Right lobe of liver (tissue), 4 donors: Measurements from ENCODE around the gene MALL.

Source experiments
- POLR2A ChIP-seq: fragments of 450-650 bp; IDR thresholded peaks from one replicate; pipeline ENCODE4 v1.6.1; 2017; ENCODE audit warnings: antibody characterized with exemption, mild to moderate bottlenecking
- TF ChIP-seq, protein P1 (sequence below), 4 donors: fragments of 200-600 bp in 3 of 4; fragments of 450-650 bp in 1 of 4; IDR thresholded peaks; one replicate each; pipeline versions ENCODE4 v1.5.1 to v1.8.0; 2016 to 2022; ENCODE audit warnings: antibody characterized with exemption in 4 of 4, mild to moderate bottlenecking in 2 of 4
- donor health status: DM: no; HTN: no; CAD: no.
- donor health status: DM: no; HTN: no; CAD: no.
- donor health status: DM: no; HTN: yes; CAD: no.

DNA sequence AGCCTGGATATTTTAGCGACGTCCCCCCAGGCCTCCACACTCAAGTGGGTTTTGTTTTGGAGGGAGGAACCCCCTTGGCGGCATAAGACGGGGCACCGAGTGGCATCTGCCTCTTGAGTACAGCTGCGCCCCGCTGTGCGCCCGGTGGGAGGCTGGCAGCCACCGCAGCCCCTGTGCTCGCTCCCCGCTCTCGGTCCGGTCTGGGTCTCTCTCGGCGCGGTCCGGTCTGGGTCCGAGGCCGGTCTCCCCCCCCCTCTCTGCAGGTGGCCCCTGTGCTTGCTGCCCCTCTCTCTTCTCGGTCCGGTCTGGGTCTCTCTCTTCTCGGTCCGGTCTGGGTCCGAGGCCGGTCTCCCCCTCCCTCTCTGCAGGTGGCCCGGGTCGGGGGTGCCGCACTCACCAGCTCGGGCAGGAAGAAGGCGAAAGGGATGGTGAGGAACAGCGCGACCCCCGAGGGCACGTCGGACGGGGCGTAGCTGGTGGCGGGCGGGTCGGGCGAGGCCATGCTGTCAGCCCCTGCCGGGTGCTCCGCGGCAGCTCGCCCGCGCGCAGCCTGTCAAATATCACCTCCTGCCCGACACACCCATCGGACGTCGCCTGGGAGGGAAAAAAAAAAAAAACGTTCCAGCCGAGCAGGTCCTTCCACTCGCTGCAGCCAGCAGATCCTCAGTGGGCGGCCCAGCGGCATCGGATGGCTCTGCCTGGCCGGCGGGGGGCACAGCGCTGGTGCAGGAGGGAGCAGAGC lies at the start of gene MALL:
- TF ChIP-seq, protein P1, sequence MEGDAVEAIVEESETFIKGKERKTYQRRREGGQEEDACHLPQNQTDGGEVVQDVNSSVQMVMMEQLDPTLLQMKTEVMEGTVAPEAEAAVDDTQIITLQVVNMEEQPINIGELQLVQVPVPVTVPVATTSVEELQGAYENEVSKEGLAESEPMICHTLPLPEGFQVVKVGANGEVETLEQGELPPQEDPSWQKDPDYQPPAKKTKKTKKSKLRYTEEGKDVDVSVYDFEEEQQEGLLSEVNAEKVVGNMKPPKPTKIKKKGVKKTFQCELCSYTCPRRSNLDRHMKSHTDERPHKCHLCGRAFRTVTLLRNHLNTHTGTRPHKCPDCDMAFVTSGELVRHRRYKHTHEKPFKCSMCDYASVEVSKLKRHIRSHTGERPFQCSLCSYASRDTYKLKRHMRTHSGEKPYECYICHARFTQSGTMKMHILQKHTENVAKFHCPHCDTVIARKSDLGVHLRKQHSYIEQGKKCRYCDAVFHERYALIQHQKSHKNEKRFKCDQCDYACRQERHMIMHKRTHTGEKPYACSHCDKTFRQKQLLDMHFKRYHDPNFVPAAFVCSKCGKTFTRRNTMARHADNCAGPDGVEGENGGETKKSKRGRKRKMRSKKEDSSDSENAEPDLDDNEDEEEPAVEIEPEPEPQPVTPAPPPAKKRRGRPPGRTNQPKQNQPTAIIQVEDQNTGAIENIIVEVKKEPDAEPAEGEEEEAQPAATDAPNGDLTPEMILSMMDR (IDR thresholded peaks at IDR 0.05) = no peak
- TF ChIP-seq POLR2A = no peak
